Suppressor macrophage treated with lipopolysaccharide for 4 hours (primary cell): ENCODE results near the gene OXER1.

Experiments
- DNase-seq: peaks from one replicate; pipeline ENCODE4 v3.0.0-alpha.2; 2020

OXER1 gene

GRCh38 chr2:42768706-42769256, 4.8 kb upstream of the OXER1 start:
- DNase-seq: no peak

GRCh38 chr2:42767899-42768705, 4.2 kb upstream of the OXER1 start:
- DNase-seq: no peak

- DNase-seq: no peak
These were observed 3.4 kb upstream of the OXER1 start for GRCh38 chr2:42767080-42767898.

- no peak for DNase-seq
These were observed 1.8 kb upstream of the OXER1 start for GRCh38 chr2:42765686-42766085.

- no peak for DNase-seq
These were observed 966 bp upstream of the OXER1 start for GRCh38 chr2:42764901-42765300.

- no peak for DNase-seq
These were observed 821 bp downstream of the OXER1 start for GRCh38 chr2:42762823-42763804.

GRCh38 chr2:42762155-42762554, 1.8 kb downstream of the OXER1 start:
- no peak for DNase-seq

- DNase-seq: no peak
These were observed 2.4 kb downstream of the OXER1 start for GRCh38 chr2:42761554-42761953.

GRCh38 chr2:42758751-42759150, 5.2 kb downstream of the OXER1 start:
- DNase-seq: no peak

GRCh38 chr2:42757981-42758740, 5.8 kb downstream of the OXER1 start:
- peak; percentile 37 for DNase-seq

- DNase-seq: no peak
These were observed 6.9 kb downstream of the OXER1 start for GRCh38 chr2:42756966-42757513.

GRCh38 chr2:42756150-42756775, 7.7 kb downstream of the OXER1 start:
- DNase-seq: no peak

GRCh38 chr2:42755191-42755880, 8.6 kb downstream of the OXER1 start:
- DNase-seq: peak; percentile 90

- DNase-seq: no peak
These were observed 9.2 kb downstream of the OXER1 start for GRCh38 chr2:42754776-42755140.

GRCh38 chr2:42754021-42754775, 9.7 kb downstream of the OXER1 start:
- DNase-seq: no peak

GRCh38 chr2:42752816-42753813, 10.8 kb downstream of the OXER1 start:
- DNase-seq: peak; percentile 89

GRCh38 chr2:42752314-42752713, 11.6 kb downstream of the OXER1 start:
- peak; percentile 97 for DNase-seq

- DNase-seq: no peak
These were observed 15.1 kb downstream of the OXER1 start for GRCh38 chr2:42748840-42749239.
